GM21360 (cell line): Measurements from ENCODE around the gene FUBP3.

Experiments used
- ATAC-seq: cut with Tn5 transposase; IDR thresholded peaks from one replicate; pipeline ENCODE4 v1.9.1; 2021; ENCODE audit warnings: mild to moderate bottlenecking, moderate library complexity; ENCODE audit not compliant: unreplicated experiment

Gene FUBP3

DNA sequence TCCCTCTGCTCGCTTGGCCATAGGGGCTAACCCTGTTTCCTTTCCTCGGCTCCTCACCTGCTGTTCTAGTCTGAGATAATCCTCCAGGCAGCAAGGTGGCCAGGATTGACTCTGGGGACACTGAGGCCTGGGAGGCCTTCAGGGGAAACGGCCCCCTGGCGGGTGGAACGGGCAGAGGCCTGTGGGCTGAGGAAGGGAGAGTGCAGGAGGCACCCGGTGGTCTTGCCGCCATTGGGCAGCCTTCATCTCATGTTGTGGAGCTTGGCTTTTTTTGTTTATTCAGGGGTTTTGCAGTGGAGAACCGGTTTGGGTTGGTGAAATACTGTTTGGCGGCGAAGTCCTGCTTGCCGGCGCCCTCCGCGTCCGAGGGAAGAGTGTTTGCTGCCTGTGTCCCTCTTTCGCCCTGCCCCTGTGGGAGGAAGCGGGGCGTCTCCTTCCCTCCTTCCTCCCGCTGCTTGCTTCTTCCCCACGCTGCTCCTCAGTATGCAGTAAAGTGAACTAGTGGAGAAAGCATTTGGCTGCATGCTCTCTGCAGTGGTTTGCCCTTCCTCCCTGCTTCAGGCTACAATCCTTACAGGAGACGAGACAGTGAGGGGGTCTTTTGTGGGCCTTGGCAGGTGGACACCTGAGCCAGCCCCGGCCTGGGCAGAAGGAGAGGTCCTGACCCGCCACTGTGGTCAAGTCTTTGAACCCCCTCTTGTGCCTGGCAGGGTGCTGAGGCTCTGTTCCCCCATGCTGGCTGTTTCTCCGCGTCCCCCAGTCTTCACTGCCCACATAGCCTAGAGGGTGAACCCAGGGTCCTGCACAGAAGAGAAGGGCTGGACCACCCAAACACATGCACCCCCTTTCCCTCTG lies 54.2 kb downstream of the FUBP3 start:
- no peak for ATAC-seq

DNA sequence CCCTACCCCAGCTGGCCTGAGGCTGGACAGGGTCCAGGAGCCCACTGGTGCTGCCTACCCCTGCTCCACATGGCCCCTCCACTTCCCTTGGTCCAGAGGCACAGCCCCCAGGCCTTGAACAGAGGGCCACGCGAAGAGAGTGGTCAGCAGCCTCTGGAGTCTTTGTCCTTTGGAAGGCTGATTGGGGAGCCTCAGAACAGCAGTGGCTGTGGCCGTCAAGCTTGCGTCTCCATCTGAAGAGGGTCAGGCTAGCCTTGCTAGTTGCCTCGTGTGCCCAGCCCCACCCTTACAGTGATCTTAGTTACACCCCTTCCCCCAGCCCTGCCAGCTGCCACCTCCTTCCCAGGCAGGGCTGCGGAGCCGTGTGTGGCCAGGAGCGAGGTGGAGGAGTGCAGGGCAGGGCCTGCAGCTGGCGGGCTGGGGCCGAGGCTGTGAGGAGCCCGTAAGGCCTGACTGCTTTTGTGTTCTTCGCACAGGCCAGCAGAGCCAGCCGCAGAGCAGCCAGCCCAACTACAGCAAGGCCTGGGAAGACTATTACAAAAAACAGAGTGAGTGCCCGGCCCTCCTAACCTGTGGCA lies 54.9 kb downstream of the FUBP3 start:
- no peak for ATAC-seq

DNA sequence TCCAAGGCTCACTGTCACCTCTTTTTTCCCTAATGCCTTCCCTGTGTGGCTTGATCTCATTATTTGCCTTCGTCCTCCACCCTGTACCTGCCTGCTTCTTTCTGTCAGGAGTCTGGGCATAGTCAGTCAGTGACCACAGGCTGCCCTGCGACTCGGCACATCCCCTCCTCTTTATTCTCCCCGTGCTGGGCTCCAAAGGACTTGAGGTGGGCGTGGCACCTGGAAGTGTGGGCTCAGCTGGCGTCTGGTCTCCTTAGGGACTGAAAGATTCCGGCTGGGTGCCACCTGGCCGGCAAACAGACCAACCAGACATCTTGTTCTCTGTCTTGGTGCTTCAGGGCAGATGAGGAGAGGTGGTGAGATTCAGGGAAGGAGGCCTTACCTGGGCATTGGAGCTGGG lies 55.4 kb downstream of the FUBP3 start:
- ATAC-seq = no peak

DNA sequence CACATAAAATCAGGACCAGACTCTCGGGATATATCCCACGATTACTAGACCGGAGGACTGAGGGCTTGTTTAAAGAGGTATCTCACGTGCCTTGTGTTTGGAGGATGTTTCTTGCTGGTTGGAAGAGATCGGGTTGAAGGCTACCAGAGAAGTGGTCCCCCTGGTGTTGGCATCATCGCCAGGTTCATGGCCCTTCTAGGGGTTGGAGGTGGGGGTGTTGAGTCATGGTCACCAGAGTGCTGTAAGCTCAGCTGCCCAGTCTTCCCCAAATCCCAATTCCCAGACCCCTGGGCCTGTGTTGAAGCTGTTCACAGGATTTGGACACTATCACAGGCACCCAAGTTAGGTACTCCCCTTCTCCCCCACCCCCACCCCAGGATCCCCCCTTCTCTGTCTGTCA lies 55.9 kb downstream of the FUBP3 start:
- ATAC-seq = no peak

DNA sequence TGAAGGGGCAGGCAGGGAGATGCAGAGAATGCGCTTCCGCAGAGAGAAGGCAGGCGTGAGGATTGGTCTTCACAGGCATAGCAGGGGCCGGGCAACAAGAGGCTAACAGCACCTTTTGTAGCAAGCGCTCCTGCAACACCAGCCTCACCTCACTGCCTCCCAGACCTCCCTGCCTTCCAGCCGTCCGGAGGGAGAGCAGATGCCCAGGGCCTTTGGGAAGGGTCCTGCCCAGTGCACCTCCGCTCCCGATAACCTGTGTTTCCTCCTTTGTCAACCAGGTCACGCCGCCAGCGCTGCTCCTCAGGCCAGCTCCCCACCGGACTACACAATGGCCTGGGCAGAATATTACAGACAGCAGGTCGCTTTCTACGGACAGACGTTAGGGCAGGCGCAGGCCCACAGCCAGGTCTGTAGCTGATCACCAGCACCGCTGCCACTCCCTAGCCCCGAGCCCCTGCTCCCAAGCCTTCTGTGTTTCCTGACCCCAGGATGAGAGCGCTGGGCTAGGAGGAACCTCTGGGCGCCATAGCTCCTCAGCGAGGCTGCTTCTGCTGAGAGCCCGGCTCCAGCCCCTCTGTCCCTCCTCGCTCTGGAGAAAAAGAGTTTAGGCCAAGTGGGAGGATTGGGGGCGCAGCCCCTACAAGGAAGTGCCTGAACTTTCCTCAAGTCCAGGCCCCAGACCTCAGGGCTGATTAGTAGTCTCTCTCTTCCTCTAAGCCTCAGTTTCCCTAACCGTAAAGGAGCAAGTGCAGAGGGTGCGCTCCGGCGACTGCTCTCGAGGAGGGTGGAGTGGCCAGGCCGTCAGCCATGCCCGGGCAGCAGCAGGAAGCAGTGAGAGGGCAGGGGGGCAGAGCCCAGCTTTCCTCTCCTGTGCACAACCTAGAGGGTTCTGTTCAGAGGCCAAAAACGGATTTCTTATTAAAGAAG lies 56.6 kb downstream of the FUBP3 start:
- ATAC-seq = no peak

DNA sequence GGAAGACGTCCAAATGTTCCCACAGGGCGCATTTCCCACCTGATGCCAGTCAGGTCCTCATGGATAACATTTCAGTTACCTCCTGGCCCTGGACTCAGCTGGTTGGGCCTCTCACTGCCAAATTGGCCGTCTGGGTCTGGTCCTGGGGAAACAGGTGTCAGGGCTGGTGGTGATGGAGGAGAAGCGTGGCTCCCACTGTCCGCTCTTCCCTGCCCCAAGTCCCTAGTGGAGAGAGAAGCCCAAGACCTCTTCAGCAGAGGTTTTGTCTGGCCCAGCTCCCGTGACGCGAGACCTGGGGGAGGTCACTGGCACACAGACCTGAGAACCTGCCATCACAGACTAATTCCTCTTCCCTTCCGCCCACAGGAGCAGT lies 57.3 kb downstream of the FUBP3 start:
- ATAC-seq = no peak

DNA sequence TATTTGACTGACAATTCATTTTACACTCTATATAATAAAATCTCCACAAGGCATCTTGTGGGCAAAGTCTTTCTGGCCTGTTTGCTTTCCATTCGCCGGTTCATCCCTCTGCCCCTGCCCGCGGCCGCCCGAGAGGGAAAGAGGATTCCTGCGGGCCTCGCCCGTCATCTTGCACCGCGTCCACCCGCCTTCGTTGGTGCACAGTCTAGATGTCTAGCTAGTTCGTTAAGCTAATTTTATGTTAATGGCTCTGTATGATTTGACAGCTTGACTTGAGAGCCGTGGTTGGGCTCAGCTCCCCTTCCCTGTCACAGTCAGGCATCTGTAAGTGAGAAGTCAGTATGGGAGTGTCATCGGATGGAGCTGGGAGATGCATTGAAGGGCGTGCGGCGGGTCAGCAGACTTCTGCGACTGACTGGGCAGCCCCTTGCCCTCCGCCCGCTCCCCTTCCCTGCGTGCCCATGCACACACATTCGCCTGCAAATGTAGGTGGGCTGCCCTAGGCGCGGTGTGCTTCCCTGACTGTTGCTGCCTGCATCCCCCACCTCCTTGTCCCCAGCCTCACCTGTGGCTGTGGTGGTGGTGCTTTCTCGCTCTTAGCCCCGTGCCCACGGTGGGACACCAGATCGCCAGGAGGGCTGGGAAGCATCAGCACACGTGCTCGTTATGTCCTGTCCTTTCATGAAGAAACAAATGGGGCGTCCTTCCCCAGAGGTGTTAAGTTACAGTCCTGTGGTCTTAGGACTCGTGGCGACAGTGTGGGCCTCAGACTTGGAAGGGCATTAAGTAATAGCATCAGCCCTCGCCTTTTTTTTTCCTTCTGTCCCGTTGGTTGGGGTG lies 59.1 kb downstream of the FUBP3 start:
- no peak for ATAC-seq

DNA sequence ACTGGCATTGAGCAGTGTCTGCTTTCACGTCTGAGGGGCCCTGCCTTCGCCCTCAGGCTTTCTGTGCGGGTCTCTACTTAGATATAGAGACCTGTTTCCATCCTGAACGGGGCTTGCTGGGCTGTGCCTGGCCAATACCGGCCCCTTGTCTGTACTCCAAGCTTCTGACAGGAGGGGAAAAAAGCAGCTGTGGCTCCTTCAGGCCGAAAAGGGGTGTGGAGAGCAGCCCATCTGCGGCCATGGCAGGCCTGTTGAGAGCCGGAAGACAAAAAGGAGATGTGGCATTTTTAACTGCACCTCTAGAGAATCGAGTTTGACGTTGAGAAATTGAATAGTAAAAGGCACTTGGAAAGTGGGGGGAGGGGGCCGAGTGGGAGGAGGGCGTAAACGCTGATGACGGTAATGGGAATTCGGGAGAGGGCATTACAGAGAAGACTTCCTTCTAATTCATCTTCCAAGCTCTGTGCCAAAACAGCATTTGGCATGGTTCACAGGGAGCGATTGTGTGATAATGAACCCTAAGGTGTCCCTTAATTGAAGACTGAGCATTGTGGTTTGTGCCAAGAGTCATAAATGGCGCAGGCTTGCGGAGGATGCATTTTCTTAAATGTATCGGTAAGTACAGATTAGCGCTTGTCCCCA lies 59.9 kb downstream of the FUBP3 start:
- no peak for ATAC-seq

DNA sequence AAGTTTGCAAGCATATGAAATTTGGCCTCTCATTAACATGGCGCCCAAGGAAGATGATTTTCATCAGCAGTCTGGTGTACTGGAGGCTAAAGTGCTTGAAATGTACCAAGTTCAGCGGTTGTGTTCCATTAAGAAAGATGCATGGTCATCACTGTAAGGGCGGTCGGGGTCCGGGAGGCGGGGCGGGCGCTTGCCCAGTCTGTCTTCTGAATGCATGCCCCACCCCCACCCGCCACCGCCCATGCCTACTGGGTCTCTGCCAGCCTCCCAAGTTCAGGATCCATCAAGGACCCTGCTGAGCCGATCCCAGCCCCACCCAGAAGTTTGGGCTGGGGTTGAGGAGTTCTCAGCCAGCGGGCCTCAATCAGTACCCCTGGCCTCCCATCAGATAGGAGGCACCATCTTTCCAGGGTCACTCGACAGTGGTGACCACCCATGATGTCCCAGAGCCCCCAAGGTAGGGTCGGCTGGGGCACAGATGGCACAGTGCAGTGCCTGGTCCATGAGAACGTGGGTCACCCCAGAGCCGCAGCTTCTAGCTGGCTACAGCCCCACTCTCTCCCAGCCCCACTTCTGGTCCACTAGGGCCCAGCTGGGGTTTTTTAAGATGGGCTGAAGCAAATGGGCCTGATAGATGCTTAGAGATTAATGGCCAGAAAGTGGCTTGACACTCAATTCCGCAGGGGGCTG lies 60.6 kb downstream of the FUBP3 start:
- ATAC-seq = no peak

DNA sequence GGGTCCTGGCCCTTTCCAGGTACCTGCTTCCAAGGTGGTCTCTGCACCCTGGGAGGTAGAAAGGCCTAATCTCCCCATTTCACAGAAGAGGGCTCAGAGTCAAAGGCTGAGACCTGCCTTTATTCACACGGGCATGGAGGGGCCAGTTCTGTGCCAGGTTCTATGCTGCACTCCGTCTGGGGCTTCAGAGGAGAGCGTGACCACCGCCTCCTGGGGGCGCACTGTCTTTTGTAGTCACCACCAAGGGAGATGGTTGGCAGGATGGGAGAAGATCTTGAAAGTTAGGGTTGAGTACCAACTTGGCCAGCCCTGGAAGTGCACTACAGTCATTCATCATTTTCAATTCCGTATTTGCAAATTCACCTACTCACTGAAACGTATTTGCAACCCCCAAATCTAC lies 61.3 kb downstream of the FUBP3 start:
- ATAC-seq = no peak

DNA sequence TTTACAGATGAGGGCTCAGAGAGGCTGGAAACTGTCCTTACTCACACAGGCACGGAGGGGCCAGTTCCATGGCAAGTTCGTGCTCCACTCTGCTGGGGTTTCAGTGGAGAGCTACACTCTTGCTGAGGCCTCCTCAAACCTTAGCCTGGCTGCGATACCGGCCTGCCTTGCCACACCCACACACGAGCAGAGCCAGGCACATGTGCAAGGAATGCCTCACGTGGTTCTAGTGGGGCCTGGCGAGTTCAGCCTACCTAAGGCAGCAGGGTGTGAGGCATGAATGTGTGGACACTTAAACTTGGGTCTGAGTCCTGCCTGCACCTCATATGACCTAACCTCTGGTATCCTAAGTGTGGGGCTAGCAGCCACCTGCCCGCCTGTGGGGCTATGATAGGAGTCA lies 63.5 kb downstream of the FUBP3 start:
- no peak for ATAC-seq

DNA sequence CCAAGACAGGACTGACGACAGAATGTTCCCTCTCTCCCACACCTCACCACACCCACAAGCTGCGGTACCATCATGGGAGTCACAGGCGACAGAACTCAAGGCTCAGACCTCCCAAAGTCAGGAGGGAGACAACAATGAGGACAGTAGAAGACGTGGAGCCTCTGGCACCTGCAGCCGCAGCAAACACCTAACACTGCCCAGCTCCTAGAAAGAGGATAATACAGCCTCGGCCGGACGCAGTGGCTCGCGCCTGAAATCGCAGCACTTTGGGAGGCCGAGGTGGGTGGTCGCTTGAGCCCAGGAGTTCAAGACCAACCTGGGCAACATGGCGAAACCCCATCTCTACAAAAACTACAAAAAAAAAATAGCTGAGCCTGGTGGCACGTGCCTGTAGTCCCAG lies 71.8 kb downstream of the FUBP3 start:
- ATAC-seq = no peak

DNA sequence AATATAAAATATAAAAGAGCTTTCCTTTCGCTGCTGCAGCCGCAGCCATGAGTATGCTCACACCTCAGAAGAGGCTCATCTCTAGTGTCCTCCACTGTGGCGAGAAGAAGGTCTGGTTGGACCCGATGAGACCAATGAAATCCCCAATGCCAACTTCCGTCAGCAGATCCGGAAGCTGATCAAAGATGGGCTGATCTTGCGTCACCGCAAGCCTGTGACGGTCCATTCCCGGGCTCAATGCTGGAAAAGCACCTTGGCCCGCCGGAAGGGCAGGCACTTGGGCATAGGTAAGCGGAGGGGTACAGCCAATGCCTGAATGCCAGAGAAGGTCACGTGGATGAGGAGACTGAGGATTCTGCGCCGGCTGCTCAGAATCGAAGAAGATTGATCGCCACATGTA lies 72.4 kb downstream of the FUBP3 start:
- no peak for ATAC-seq

DNA sequence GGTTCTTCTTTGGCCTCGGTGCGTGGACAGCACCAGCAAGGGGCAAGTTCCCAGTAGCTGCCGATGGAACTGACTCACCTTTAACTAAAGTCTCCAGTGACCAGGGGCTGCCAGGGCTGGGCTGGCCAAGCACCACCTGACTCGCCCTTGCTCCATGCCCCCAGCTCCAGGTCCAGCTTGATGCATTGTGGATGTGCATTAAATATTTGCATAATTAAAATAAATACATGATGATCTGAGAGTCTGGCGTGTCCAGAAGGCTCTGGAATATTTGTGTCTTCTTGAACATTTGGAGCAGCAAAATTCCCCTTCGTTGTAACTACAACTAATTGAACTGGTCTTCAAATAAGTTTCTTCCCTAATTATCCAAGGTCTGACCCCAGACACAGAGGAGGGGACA lies 75.5 kb downstream of the FUBP3 start:
- ATAC-seq = no peak

DNA sequence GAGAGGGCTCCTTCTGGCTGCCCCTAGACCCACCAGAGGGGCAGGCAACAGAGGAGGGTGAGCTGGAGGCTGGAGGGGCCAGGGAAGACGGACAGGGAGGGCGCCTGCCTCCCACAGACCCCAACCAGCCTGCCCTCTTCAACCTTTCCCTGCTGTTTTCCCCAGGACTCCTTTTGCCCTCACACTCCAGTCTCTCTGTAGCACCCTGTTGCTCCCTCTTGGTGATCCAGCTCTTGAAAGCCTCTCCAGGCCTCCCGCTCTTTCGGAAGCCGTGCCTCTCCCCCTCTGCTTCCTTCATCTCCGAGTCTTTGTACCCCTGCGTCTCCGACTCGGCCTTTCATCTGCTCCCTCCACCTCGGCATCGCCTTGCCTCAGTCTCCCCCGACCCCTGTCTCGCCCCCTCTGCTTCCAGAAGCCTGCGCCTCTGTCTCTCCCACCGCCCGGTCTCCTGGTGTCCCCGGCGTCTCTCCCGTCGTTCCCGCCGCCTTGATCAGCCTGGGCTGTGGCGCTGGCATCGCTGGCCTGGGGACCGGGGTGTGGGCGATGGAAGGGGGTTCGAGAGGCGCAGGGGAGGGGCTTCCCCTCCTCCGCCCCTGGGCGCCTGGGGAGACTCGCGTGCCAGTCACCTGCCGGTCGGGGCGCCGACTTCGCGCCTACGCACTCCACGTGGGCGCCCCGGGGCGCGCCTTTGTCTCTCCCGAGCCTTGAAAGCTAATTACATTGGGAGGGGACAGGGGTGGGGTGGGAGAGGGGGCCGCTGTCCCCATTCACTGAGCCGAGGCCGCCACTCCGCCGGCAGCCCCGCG lies 79.7 kb downstream of the FUBP3 start:
- no peak for ATAC-seq

DNA sequence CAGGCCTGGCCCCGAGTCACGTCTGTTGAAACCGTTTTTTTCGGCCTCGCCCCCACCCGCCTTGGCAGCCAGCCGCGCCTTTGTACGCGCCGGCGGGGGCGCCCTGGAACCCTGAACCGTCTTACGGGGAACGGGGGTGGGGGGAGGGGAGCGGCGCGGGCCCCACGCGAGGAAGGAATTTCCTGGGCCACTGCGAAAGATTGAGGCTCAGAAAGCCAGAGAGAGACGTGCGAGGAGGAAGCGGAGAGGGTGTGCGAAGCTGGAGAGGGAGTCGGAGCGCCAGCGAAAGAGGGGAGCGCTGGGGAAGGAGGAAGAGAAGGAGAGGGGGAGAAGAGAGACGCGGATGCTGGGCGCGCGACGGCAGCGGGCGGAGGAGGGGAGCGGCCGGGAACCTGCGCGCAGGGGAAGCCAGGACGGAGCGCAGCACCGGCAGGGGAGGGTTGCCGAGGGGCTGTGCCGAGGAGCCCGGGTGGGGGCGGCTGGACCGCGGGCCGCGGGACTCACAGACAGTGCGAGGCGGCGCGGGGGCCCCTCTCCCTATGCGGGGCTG lies 80.4 kb downstream of the FUBP3 start:
- no peak for ATAC-seq

DNA sequence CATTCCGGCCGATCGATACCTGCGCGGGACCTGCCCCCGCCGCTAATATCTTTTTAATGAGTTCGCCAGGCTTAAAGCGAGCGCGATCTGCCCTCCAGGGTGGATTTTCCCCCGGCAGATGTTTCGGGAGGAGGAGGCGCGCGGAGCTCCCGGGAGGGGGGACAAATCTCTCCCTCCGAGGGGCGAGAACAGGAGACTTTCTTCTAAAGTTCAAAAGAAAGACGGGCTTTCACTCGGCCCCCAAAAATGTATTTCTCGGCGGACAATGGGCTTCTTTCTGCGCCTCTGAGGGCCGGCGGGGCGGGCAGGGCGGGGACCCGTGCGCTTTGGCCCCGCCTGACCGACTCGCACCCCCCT lies 80.9 kb downstream of the FUBP3 start:
- ATAC-seq = no peak

DNA sequence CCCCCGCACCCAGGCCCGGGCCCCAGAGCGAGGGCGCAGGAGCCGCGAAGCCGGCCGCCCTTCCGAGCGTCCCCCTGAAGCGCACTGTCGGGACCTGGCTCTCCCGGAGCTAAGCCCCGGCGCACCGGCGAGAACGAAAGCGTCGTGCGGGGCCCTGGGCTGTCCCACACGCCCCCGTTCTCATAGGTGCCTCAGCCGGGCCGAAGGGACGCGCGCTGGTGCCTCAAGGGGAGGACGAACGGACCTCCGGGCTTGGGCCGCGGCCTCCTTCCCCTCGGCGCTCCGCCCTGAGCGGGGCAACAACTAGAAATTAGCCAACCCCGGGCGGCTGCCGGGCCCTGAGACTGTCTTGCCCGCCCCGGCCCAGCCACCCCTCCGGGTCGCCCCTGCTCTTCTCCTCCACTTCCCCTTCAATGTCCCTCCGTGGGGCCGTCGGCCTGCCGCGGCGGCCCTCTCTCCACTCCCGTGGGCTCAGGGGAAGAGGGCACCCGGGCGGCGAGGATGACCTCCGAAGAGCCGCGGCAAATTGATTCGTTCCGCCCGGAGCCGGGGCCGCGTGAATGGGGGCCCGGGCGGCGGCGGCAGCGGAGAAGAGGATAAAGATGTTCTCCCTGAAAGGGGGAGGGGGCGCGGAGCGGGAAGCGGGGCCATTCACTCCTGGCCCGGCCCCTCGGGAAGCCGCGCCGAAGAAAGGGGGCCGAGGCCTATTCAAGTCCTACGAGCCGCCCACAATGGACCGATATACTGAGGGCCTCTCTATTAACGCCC lies 81.5 kb downstream of the FUBP3 start:
- ATAC-seq = no peak
